Natural killer cell (primary cell): ENCODE measurements around the gene SF3A1. TPM values are rescaled to one million over a fixed set of nuclear protein-coding genes. Genes with fewer than 3 reads are reported as not detected.
"Not testable (repeated sequence)": the region's sequence is repeated elsewhere in the genome, so short reads cannot be mapped to it uniquely, and the experiment has no call there.

Source experiments
- ATAC-seq, 3 donors: fragments of 150-1000 bp in 2 of 3; fragments of 200-7000 bp in 1 of 3; cut with Tn5 transposase; 1 replicate in 1 of 3; 2 replicates in 2 of 3; pipeline ENCODE4 v1.10.0; 2021; ENCODE audit warnings: mild to moderate bottlenecking in 2 of 3, moderate library complexity in 2 of 3
- DNase-seq, 2 donors: peaks; one replicate each; pipeline versions ENCODE4 v3.0.0 to v3.0.0-alpha.2; 2013 to 2021; ENCODE audit warnings: mixed read lengths in 1 of 2
- H3K27ac ChIP-seq: one replicate; pipeline ENCODE4 v1.5.1; 2013; ENCODE audit warnings: mild to moderate bottlenecking, low read length
- H3K27me3 ChIP-seq: one replicate; pipeline ENCODE4 v1.6.1; 2013; ENCODE audit warnings: low read length; ENCODE audit not compliant: control insufficient read depth, insufficient read depth
- H3K36me3 ChIP-seq: one replicate; pipeline ENCODE4 v1.6.1; 2013; ENCODE audit warnings: low read length; ENCODE audit not compliant: control insufficient read depth, insufficient read depth
- H3K4me1 ChIP-seq: one replicate; pipeline ENCODE4 v1.6.1; 2013; ENCODE audit warnings: low read length; ENCODE audit not compliant: control insufficient read depth, insufficient read depth
- H3K4me3 ChIP-seq: one replicate; pipeline ENCODE4 v1.5.1; 2013; ENCODE audit warnings: low read length
- H3K9me3 ChIP-seq: one replicate; pipeline ENCODE4 v1.6.1; 2013; ENCODE audit warnings: low read length; ENCODE audit not compliant: control insufficient read depth, insufficient read depth
- H3K27ac Mint-ChIP-seq, 2 donors: one replicate each; pipeline ENCODE4 v1.8.0; 2022; ENCODE audit warnings: mild to moderate bottlenecking in 2 of 2, mixed read lengths in 2 of 2, moderate library complexity in 1 of 2
- H3K27me3 Mint-ChIP-seq, 2 donors: one replicate each; pipeline ENCODE4 v1.8.0; 2022; ENCODE audit warnings: low read depth in 2 of 2, mixed read lengths in 2 of 2
- H3K36me3 Mint-ChIP-seq: one replicate; pipeline ENCODE4 v1.8.0; 2022; ENCODE audit warnings: mixed read lengths
- H3K4me1 Mint-ChIP-seq, 2 donors: one replicate each; pipeline ENCODE4 v1.8.0; 2022; ENCODE audit warnings: mixed read lengths in 2 of 2
- H3K4me3 Mint-ChIP-seq: one replicate; pipeline ENCODE4 v1.8.0; 2022; ENCODE audit warnings: mild to moderate bottlenecking, moderate library complexity, mixed read lengths
- H3K9me3 Mint-ChIP-seq, 2 donors: one replicate each; pipeline ENCODE4 v1.8.0; 2022; ENCODE audit warnings: mixed read lengths in 2 of 2
- WGBS: methylation state at CpG from one replicate; pipeline ENCODE4 v1.1.7; 2013; ENCODE audit warnings: missing lambda C conversion rate; ENCODE audit not compliant: insufficient coverage; 5-methylcytosine and 5-hydroxymethylcytosine counted together
- intact Hi-C: fragments of 100-400 bp; cut with micrococcal nuclease; formaldehyde crosslinking; loops from one replicate; pipeline ENCODE4 v1.14.2; 2022
- total RNA-seq, 4 donors: library from RNA; stranded (reverse); fragments of 120-200 nt in 1 of 4; gene quantifications; one replicate each; pipeline versions ENCODE4 v1.2.3 to v1.2.4, GENCODE V29; 2013 to 2022
- TF ChIP-seq, protein P1 (sequence below): fragments of 200-600 bp; IDR thresholded peaks from one replicate; pipeline ENCODE4 v1.8.0; 2022; ENCODE audit warnings: antibody characterized with exemption

SF3A1 gene
- total RNA-seq, 3 donors from 2014 or later (not counting 1 experiment from before 2014, with no cell fraction given): 309 to 340 (median 319) TPM

GRCh38 chr22:30404307-30404706 is 47.6 kb upstream of the SF3A1 start:
- H3K27ac Mint-ChIP-seq: no peak overlapping the region
- H3K9me3 Mint-ChIP-seq: no peaks in the 10 kb centered on the region
- TF ChIP-seq, protein P1, sequence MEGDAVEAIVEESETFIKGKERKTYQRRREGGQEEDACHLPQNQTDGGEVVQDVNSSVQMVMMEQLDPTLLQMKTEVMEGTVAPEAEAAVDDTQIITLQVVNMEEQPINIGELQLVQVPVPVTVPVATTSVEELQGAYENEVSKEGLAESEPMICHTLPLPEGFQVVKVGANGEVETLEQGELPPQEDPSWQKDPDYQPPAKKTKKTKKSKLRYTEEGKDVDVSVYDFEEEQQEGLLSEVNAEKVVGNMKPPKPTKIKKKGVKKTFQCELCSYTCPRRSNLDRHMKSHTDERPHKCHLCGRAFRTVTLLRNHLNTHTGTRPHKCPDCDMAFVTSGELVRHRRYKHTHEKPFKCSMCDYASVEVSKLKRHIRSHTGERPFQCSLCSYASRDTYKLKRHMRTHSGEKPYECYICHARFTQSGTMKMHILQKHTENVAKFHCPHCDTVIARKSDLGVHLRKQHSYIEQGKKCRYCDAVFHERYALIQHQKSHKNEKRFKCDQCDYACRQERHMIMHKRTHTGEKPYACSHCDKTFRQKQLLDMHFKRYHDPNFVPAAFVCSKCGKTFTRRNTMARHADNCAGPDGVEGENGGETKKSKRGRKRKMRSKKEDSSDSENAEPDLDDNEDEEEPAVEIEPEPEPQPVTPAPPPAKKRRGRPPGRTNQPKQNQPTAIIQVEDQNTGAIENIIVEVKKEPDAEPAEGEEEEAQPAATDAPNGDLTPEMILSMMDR: no peak

GRCh38 chr22:30402766-30403104 is 46.0 kb upstream of the SF3A1 start:
- ATAC-seq, intact Hi-C loops, H3K27ac Mint-ChIP-seq, H3K4me3 Mint-ChIP-seq, H3K4me3 ChIP-seq, H3K9me3 Mint-ChIP-seq, H3K36me3 ChIP-seq, H3K9me3 ChIP-seq, H3K27me3 ChIP-seq, H3K36me3 Mint-ChIP-seq, DNase-seq, H3K27ac ChIP-seq: not testable (repeated sequence)
- H3K4me1 ChIP-seq: peaks cover 14% of the 10 kb centered on the region
- H3K27me3 Mint-ChIP-seq: peaks cover 15 to 16% of the 10 kb centered on the region in 2 donors
- H3K4me1 Mint-ChIP-seq: peaks cover 13 to 15% of the 10 kb centered on the region in 2 donors
- WGBS: 93% methylated on average over 5 of the region's 5 CpGs

More at GRCh38 chr22:30404307-30404706, 47.6 kb upstream of the SF3A1 start:
- H3K4me1 Mint-ChIP-seq: no peaks in the 10 kb centered on the region
- H3K36me3 Mint-ChIP-seq: no peaks in the 10 kb centered on the region
- H3K27ac ChIP-seq: no peak overlapping the region
- H3K27me3 ChIP-seq: no peaks in the 10 kb centered on the region
- H3K4me3 ChIP-seq: no peak overlapping the region
- no peaks in the 10 kb centered on the region for H3K9me3 ChIP-seq
- peaks cover 0 to under 1% of the 10 kb centered on the region in 2 donors for H3K27me3 Mint-ChIP-seq
- WGBS: 84% methylated on average over 6 of the region's 6 CpGs
- intact Hi-C loops: no loop called here
- ATAC-seq (no peak), DNase-seq (no peak)
- no peaks in the 10 kb centered on the region for H3K4me1 ChIP-seq
- no peaks in the 10 kb centered on the region for H3K36me3 ChIP-seq
- no peak overlapping the region for H3K4me3 Mint-ChIP-seq

DNA sequence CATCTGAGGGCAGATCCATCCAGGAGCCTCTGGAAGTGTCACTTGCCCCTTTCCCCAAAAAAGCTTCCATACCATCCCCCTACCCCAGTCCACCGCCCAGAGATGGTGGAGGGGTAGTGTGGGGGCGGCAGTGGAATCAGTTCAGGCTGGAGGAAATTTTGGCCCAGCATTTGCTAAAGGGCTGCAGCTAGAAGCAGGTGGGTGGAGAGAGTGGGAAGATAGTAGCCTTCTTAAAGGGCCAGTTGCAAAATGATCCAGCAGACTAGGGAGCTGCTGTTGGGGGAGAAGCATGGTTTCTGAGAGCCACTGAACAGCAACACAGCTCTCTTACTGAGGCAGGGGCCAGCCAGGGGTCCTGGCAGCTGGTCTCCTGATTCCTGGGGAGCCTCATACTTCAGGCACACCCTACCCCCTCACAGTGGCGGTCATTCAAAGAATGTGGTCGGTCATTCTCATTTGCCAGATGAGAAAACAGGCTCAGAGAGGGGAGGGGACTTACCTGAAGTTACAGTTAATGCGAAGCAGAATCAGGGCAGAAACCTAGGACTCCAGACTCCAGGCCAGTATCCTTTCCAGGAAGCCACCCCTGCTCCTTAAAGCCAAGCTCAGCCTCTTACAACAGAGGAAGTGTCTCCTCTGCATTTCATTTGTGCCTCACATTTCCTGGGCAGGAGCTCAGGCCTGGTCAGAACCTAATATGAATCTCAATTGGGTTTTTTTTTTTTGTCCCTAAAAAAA is 45.5 kb upstream of the SF3A1 start:
- no peaks in the 10 kb centered on the region for H3K9me3 ChIP-seq
- Mint-ChIP-seq H3K4me3 (no peak overlapping the region), H3K4me1 (peaks cover 13 to 15% of the 10 kb centered on the region in 2 donors), H3K36me3 (no peaks in the 10 kb centered on the region), H3K27me3 (peaks cover 16 to 17% of the 10 kb centered on the region in 2 donors), H3K27ac (no peak overlapping the region), H3K9me3 (no peaks in the 10 kb centered on the region)
- TF ChIP-seq, protein P1: no peak
- H3K4me3 ChIP-seq: no peak overlapping the region
- 100% methylated on average over 4 of the region's 5 CpGs for WGBS
- no peaks in the 10 kb centered on the region for H3K36me3 ChIP-seq
- H3K4me1 ChIP-seq: peaks cover 19% of the 10 kb centered on the region
- no peak overlapping the region for H3K27ac ChIP-seq
- intact Hi-C loops: no loop called here
- H3K27me3 ChIP-seq: peaks cover 14% of the 10 kb centered on the region
- DNase-seq (no peak), ATAC-seq (no peak)

DNA sequence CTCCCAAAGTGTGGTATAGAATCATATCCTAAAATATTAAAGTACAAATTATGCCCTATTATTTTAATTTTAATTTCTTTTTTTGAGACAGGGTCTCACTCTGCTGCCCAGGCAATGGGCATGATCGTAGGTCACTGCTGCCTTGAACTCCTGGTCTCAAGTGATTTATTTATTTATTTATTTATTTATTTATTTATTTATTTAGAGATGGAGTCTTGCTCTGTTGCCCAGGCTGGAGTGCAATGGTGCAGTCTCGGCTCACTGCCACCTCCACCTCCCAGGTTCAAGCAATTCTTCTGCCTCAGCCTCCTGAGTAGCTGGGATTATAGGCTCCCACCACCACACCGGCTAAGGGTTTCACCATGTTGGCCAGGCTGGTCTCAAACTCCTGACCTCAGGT is 44.3 kb upstream of the SF3A1 start:
- H3K27me3 ChIP-seq: peaks cover 22% of the 10 kb centered on the region
- H3K9me3 ChIP-seq, ATAC-seq, H3K27ac Mint-ChIP-seq, H3K27ac ChIP-seq, H3K4me3 Mint-ChIP-seq, H3K9me3 Mint-ChIP-seq, H3K4me3 ChIP-seq, H3K36me3 ChIP-seq, intact Hi-C loops, H3K36me3 Mint-ChIP-seq, DNase-seq: not testable (repeated sequence)
- H3K4me1 ChIP-seq: peaks cover 28% of the 10 kb centered on the region
- H3K27me3 Mint-ChIP-seq: peaks cover 23 to 26% of the 10 kb centered on the region in 2 donors
- 100% methylated on average over 2 of the region's 3 CpGs for WGBS
- H3K4me1 Mint-ChIP-seq: peaks cover 13 to 24% of the 10 kb centered on the region in 2 donors
